ENCODE measurements around the gene RRP1B. TPM values are rescaled to one million over a fixed set of nuclear protein-coding genes. Genes with fewer than 3 reads are reported as not detected.

The RRP1B gene
- total and polyA plus RNA-seq, 2 of the 13 experiments (the other 11 are each of a cell fraction or from before 2014, with no cell fraction given): 16.3 to 46.2 TPM

DNA sequence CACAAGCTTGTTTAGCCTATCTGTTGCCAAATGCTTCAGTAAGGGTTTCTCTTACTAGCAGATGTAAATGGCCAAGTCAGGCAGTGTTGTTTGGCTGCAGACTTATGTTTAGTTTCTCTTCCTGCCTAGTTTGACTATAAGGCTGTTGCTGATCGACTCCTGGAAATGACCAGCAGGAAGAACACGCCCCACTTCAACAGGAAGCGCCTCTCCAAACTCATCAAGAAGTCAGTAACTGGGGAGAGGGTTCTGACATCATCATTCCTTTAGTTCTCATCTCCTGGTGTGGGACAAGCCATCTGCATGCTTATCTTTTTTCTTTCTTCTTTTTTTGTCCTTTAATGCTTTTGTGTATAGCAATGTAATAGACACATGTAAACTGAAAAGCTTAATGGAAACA is 25.1 kb downstream of the RRP1B start:
- in situ Hi-C loops (cut with HindIII; ENCODE audit: extremely low pct_ligation_motif_present, low pct_unique_long_range_greater_than_20kb): no loop called here
- POLR2A ChIA-PET: no interaction called here
- H3K79me2 ChIP-seq (ENCODE audit: insufficient read depth, low read length): peaks cover 8% of the 10 kb centered on the region
- H4K20me1 ChIP-seq (ENCODE audit: insufficient read depth, low read length): no peaks in the 10 kb centered on the region
- ATAC-seq: no peak
- FAIRE-seq: no peak
- H3K4me2 ChIP-seq (ENCODE audit: low read depth, low read length): no peak overlapping the region
- no peak overlapping the region for H2AFZ ChIP-seq (ENCODE audit: low read length)
- H3K27ac ChIP-seq (ENCODE audit: extremely low read length, insufficient read depth, low read length): no peak overlapping the region
- 97% methylated on average over 3 of the region's 3 CpGs for WGBS (ENCODE audit: low lambda C conversion rate)
- intact Hi-C loops (cut with micrococcal nuclease; ENCODE audit: unreplicated experiment): no loop called here
- H3K36me3 ChIP-seq (replicated peaks in 1 of 2; ENCODE audit: control insufficient read depth in 1 of 2, insufficient read depth in 2 of 2, low read length in 2 of 2): peaks cover 46 to 69% of the 10 kb centered on the region in 2 experiments; a peak in 4 of 5 replicates
- H3K9me3 ChIP-seq (ENCODE audit: low read length): no peaks in the 10 kb centered on the region
- no TSS peak for BruUV-seq (replicated peaks)
- H3K9ac ChIP-seq (ENCODE audit: insufficient read depth, low read depth, low read length): no peak overlapping the region
- H3K4me3 ChIP-seq (replicated peaks in 1 of 3; ENCODE audit: insufficient read depth in 1 of 3, low read depth in 2 of 3, low read length in 3 of 3): no peak overlapping the region
- H3K27me3 ChIP-seq (ENCODE audit: control insufficient read depth in 1 of 2, insufficient read depth in 2 of 2, low read length in 2 of 2): no peaks in the 10 kb centered on the region; a peak in 1 of 5 replicates
- H3K4me1 ChIP-seq (ENCODE audit: insufficient read depth, low read length): peaks cover 11% of the 10 kb centered on the region
- CTCF ChIA-PET (ENCODE audit: low intra/inter-chr PET ratio, low total read pairs): no interaction called here
- DNase-seq (ENCODE audit: low spot score): no peak
- TF ChIP-seq, protein P1, sequence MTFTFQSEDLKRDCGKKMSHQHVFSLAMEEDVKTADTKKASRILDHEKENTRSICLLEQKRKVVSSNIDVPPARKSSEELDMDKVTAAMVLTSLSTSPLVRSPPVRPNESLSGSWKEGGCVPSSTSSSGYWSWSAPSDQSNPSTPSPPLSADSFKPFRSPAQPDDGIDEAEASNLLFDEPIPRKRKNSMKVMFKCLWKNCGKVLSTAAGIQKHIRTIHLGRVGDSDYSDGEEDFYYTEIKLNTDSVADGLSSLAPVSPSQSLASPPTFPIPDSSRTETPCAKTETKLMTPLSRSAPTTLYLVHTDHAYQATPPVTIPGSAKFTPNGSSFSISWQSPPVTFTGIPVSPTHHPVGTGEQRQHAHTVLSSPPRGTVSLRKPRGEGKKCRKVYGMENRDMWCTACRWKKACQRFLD (CRISPR knock-in tag; IDR thresholded peaks at IDR 0.05; ENCODE audit: borderline replicate concordance): no peak
- no peak for TF ChIP-seq ARHGAP35 (CRISPR knock-in tag; IDR thresholded peaks at IDR 0.05; ENCODE audit: borderline replicate concordance)
- no peak for TF ChIP-seq ZNF260 (CRISPR knock-in tag; IDR thresholded peaks at IDR 0.05; ENCODE audit: borderline replicate concordance, low read depth)
- TF ChIP-seq ZNF383 (CRISPR knock-in tag; IDR thresholded peaks at IDR 0.05; ENCODE audit: borderline replicate concordance): no peak
- TF ChIP-seq SMAD1 (CRISPR knock-in tag; IDR thresholded peaks at IDR 0.05; ENCODE audit: borderline replicate concordance, low read depth): no peak
- no peak for TF ChIP-seq SATB2 (CRISPR knock-in tag; IDR thresholded peaks at IDR 0.05)
- TF ChIP-seq CBFB (CRISPR knock-in tag; IDR thresholded peaks at IDR 0.05): no peak
- no peak for TF ChIP-seq SMC3 (IDR thresholded peaks at IDR 0.05; ENCODE audit: low read length)
- TF ChIP-seq ZNF496 (CRISPR knock-in tag; IDR thresholded peaks at IDR 0.05; ENCODE audit: insufficient replicate concordance): no peak
- no peak for TF ChIP-seq TAF15 (IDR thresholded peaks at IDR 0.05; ENCODE audit: low read depth, low read length, poor library complexity, severe bottlenecking)
- TF ChIP-seq, protein P2, sequence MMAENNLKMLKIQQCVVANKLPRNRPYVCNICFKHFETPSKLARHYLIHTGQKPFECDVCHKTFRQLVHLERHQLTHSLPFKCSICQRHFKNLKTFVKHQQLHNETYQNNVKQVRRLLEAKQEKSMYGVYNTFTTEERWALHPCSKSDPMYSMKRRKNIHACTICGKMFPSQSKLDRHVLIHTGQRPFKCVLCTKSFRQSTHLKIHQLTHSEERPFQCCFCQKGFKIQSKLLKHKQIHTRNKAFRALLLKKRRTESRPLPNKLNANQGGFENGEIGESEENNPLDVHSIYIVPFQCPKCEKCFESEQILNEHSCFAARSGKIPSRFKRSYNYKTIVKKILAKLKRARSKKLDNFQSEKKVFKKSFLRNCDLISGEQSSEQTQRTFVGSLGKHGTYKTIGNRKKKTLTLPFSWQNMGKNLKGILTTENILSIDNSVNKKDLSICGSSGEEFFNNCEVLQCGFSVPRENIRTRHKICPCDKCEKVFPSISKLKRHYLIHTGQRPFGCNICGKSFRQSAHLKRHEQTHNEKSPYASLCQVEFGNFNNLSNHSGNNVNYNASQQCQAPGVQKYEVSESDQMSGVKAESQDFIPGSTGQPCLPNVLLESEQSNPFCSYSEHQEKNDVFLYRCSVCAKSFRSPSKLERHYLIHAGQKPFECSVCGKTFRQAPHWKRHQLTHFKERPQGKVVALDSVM (CRISPR knock-in tag; IDR thresholded peaks at IDR 0.05): no peak
- no peak for TF ChIP-seq ZNF501 (CRISPR knock-in tag; IDR thresholded peaks at IDR 0.05)
- TF ChIP-seq, protein P3, sequence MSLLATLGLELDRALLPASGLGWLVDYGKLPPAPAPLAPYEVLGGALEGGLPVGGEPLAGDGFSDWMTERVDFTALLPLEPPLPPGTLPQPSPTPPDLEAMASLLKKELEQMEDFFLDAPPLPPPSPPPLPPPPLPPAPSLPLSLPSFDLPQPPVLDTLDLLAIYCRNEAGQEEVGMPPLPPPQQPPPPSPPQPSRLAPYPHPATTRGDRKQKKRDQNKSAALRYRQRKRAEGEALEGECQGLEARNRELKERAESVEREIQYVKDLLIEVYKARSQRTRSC (CRISPR knock-in tag; IDR thresholded peaks at IDR 0.05; ENCODE audit: low read depth): no peak
- no peak for TF ChIP-seq REXO4 (CRISPR knock-in tag; IDR thresholded peaks at IDR 0.05; ENCODE audit: borderline replicate concordance)
- TF ChIP-seq, protein P4, sequence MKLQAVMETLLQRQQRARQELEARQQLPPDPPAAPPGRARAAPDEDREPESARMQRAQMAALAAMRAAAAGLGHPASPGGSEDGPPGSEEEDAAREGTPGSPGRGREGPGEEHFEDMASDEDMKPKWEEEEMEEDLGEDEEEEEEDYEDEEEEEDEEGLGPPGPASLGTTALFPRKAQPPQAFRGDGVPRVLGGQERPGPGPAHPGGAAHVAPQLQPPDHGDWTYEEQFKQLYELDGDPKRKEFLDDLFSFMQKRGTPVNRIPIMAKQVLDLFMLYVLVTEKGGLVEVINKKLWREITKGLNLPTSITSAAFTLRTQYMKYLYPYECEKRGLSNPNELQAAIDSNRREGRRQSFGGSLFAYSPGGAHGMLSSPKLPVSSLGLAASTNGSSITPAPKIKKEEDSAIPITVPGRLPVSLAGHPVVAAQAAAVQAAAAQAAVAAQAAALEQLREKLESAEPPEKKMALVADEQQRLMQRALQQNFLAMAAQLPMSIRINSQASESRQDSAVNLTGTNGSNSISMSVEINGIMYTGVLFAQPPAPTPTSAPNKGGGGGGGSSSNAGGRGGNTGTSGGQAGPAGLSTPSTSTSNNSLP (IDR thresholded peaks at IDR 0.05; ENCODE audit: low read depth, low read length): no peak
- TF ChIP-seq, protein P5, sequence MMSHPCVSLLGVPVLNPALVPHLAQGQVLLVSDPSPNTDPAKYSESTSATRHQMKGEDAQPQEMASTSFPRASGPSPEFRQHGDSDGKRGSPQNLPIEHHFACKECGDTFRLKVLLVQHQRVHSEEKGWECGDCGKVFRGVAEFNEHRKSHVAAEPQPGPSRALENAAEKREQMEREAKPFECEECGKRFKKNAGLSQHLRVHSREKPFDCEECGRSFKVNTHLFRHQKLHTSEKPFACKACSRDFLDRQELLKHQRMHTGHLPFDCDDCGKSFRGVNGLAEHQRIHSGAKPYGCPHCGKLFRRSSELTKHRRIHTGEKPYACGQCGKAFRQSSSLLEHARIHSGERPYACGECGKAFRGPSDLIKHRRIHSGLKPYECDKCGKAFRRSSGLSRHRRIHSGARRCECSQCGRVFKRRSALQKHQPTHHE (CRISPR knock-in tag; IDR thresholded peaks at IDR 0.05; ENCODE audit: borderline replicate concordance): no peak
- TF ChIP-seq, protein P6, sequence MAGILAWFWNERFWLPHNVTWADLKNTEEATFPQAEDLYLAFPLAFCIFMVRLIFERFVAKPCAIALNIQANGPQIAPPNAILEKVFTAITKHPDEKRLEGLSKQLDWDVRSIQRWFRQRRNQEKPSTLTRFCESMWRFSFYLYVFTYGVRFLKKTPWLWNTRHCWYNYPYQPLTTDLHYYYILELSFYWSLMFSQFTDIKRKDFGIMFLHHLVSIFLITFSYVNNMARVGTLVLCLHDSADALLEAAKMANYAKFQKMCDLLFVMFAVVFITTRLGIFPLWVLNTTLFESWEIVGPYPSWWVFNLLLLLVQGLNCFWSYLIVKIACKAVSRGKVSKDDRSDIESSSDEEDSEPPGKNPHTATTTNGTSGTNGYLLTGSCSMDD (CRISPR knock-in tag; IDR thresholded peaks at IDR 0.05): no peak
